Stimulated activated naive CD8-positive, alpha-beta T cell treated with anti-CD3 and anti-CD28 coated beads, Interleukin-15, amount 100 ng/mL, for 72 hours (primary cell): ENCODE results near the gene CACNG3.

Experiments
- ATAC-seq: fragments of 150-1000 bp; cut with Tn5 transposase; 2 replicates; pipeline ENCODE4 v1.10.0; 2021; ENCODE audit warnings: mild to moderate bottlenecking, moderate library complexity
- DNase-seq, 2 donors: peaks; one replicate each; pipeline ENCODE4 v3.0.0; 2021 to 2022
- H3K27ac Mint-ChIP-seq, 2 donors: one replicate each; pipeline ENCODE4 v1.8.0; 2022; ENCODE audit warnings: mild to moderate bottlenecking in 2 of 2, mixed read lengths in 2 of 2, moderate library complexity in 2 of 2
- H3K27me3 Mint-ChIP-seq: one replicate; pipeline ENCODE4 v1.8.0; 2022; ENCODE audit warnings: mixed read lengths
- H3K4me1 Mint-ChIP-seq: one replicate; pipeline ENCODE4 v1.8.0; 2022; ENCODE audit warnings: mild to moderate bottlenecking, mixed read lengths
- H3K4me3 Mint-ChIP-seq, 2 donors: one replicate each; pipeline ENCODE4 v1.8.0; 2022; ENCODE audit warnings: mild to moderate bottlenecking in 2 of 2, mixed read lengths in 2 of 2, moderate library complexity in 1 of 2
- H3K9me3 Mint-ChIP-seq, 2 donors: one replicate each; pipeline ENCODE4 v1.8.0; 2022; ENCODE audit warnings: mixed read lengths in 2 of 2

The CACNG3 gene

GRCh38 chr16:24381470-24382118 is 125.5 kb downstream of the CACNG3 start:
- Mint-ChIP-seq H3K27ac (no peak overlapping the region), H3K4me1 (no peaks in the 10 kb centered on the region), H3K9me3 (peaks cover 9 to 28% of the 10 kb centered on the region in 2 donors), H3K27me3 (peaks cover 16% of the 10 kb centered on the region), H3K4me3 (no peak overlapping the region)
- no peak for DNase-seq
- no peak for ATAC-seq

- DNase-seq, result no peak
- peaks cover 9 to 23% of the 10 kb centered on the region in 2 donors for H3K9me3 Mint-ChIP-seq
- H3K27ac Mint-ChIP-seq, result no peak overlapping the region
- no peak for ATAC-seq
- H3K4me3 Mint-ChIP-seq, result no peak overlapping the region
- no peaks in the 10 kb centered on the region for H3K4me1 Mint-ChIP-seq
- peaks cover 21% of the 10 kb centered on the region for H3K27me3 Mint-ChIP-seq
Observed at GRCh38 chr16:24382762-24383407, 126.8 kb downstream of the CACNG3 start.

GRCh38 chr16:24394341-24394740 is 138.2 kb downstream of the CACNG3 start:
- no peaks in the 10 kb centered on the region for H3K4me1 Mint-ChIP-seq
- H3K27ac Mint-ChIP-seq, result no peak overlapping the region
- no peak for ATAC-seq
- no peak overlapping the region for H3K4me3 Mint-ChIP-seq
- peaks cover 38% of the 10 kb centered on the region for H3K27me3 Mint-ChIP-seq
- DNase-seq, result no peak
- H3K9me3 Mint-ChIP-seq, result no peaks in the 10 kb centered on the region

GRCh38 chr16:24396350-24397271 is 140.5 kb downstream of the CACNG3 start:
- H3K27me3 Mint-ChIP-seq, result peaks cover 38% of the 10 kb centered on the region
- no peak overlapping the region for H3K4me3 Mint-ChIP-seq
- ATAC-seq (no peak), DNase-seq (no peak)
- no peaks in the 10 kb centered on the region for H3K4me1 Mint-ChIP-seq
- H3K27ac Mint-ChIP-seq, result no peak overlapping the region
- H3K9me3 Mint-ChIP-seq, result peaks cover 0 to 7% of the 10 kb centered on the region in 2 donors

GRCh38 chr16:24409045-24409444 is 152.9 kb downstream of the CACNG3 start:
- DNase-seq, result no peak
- no peak overlapping the region for H3K4me3 Mint-ChIP-seq
- no peaks in the 10 kb centered on the region for H3K9me3 Mint-ChIP-seq
- no peak for ATAC-seq
- H3K27ac Mint-ChIP-seq, result no peak overlapping the region
- peaks cover 14% of the 10 kb centered on the region for H3K27me3 Mint-ChIP-seq
- no peaks in the 10 kb centered on the region for H3K4me1 Mint-ChIP-seq
